IMR-90 (cell line): Measurements from ENCODE around the gene LYPD5.

Experiments used
- CTCF ChIP-seq: conservative IDR thresholded peaks from 2 replicates; pipeline ENCODE4 v1.5.1; 2012; ENCODE audit warnings: mild to moderate bottlenecking, low read depth, low read length, improper control_type of control experiment
- POLR2A ChIP-seq: IDR thresholded peaks from 2 replicates; pipeline ENCODE4 v1.6.1; 2012; ENCODE audit warnings: mild to moderate bottlenecking, low read depth, low read length
- RAD21 ChIP-seq: IDR thresholded peaks from 2 replicates; pipeline ENCODE4 v1.6.1; 2012; ENCODE audit warnings: low read length, improper control_type of control experiment
- SMC3 ChIP-seq: fragments of 150-350 bp; IDR thresholded peaks from 2 replicates; pipeline ENCODE4 v1.6.1; 2016; ENCODE audit warnings: low read depth, mild to moderate bottlenecking, antibody characterized with exemption, low read length, moderate library complexity

GRCh38 chr19:43784241-43784980 lies 17.8 kb downstream of the LYPD5 start:
- TF ChIP-seq CTCF (no peak; the same call in 1 of the 2 replicates), SMC3 (0 out of 2 replicates have a peak, but pooled peaks have one; percentile 26), POLR2A (no peak), RAD21 (peak; percentile 23)
